Right lobe of liver (tissue), 4 donors: ENCODE measurements around the gene GATA3.

Experiments
- CTCF ChIP-seq, 4 donors: fragments of 200-600 bp in 3 of 4; fragments of 450-650 bp in 1 of 4; IDR thresholded peaks; one replicate each; pipeline versions ENCODE4 v1.5.1 to v1.8.0; 2016 to 2022; ENCODE audit warnings: antibody characterized with exemption in 4 of 4, mild to moderate bottlenecking in 2 of 4
- POLR2A ChIP-seq: fragments of 450-650 bp; IDR thresholded peaks from one replicate; pipeline ENCODE4 v1.6.1; 2017; ENCODE audit warnings: antibody characterized with exemption, mild to moderate bottlenecking
- donor health status: DM: no; HTN: no; CAD: no.
- donor health status: DM: no; HTN: no; CAD: no.
- donor health status: DM: no; HTN: yes; CAD: no.

GRCh38 chr10:8069627-8070026 lies 15.1 kb downstream of the GATA3 start:
- TF ChIP-seq CTCF (IDR thresholded peaks at IDR 0.05): no peak
- no peak for TF ChIP-seq POLR2A
